NCI-H2029 (cell line): ENCODE measurements around the gene FGD6.
"Not testable (repeated sequence)": the region's sequence is repeated elsewhere in the genome, so short reads cannot be mapped to it uniquely, and the experiment has no call there.

ENCODE experiments used
- DNase-seq: peaks from one replicate; lab custom pipeline; 2025; lab: John Stamatoyannopoulos, UW

Gene FGD6

DNA sequence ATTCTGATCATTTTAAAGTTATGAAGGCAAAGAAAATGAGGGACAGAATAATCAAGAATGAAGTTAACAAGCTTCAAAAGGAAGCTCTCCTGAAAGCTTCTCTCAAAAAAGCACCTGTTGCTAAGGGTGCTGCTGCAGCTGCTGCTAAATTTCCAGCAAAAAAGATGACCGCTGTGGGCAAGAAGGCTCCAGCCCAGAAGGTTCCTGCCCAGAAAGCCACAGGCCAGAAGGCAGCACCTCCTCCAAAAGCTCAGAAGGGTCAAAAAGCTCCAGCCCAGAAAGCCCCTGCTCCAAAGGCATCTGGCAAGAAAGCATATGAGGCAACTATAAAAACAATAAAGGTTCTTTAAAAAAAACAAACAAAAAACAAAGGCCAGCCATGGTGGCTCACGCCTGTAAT is 91.2 kb downstream of the FGD6 start:
- no peak for DNase-seq

DNA sequence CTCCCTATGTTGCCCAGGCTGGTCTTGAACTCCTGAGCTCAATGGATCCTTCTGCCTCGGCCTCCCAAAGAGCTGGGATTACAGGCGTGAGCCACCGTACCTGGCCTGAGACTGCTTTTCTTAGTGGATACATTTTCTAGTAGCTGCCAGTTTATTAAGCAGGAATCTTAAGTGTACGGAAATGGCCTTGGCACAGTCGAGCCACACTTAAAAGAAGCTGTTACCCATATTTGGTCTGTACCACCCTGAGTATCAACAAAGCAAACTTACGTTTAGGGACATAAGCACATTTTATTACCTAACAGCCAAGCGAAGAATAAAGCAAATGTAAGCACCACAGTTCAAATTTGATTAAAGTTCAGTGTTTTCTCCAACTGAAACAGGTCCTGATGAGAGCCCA is 93.2 kb downstream of the FGD6 start:
- DNase-seq = no peak

DNA sequence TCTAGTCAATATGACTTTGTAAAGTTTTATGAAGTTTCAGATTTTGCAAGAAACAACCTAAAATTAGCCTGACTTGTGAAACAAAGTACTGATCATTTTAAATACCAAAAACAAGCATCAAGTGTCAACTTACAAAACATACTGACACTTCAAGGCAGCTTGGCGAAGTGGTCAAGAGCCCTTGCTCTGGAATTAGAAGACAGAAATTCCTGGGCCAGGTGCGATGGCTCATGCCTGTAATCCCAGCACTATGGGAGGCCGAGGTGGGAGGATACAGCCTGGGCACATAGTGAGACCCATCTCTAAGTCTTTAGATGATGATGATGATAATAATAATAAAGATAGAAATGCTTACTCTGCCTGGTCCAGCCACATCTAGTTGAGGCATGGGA is 98.5 kb downstream of the FGD6 start:
- no peak for DNase-seq

DNA sequence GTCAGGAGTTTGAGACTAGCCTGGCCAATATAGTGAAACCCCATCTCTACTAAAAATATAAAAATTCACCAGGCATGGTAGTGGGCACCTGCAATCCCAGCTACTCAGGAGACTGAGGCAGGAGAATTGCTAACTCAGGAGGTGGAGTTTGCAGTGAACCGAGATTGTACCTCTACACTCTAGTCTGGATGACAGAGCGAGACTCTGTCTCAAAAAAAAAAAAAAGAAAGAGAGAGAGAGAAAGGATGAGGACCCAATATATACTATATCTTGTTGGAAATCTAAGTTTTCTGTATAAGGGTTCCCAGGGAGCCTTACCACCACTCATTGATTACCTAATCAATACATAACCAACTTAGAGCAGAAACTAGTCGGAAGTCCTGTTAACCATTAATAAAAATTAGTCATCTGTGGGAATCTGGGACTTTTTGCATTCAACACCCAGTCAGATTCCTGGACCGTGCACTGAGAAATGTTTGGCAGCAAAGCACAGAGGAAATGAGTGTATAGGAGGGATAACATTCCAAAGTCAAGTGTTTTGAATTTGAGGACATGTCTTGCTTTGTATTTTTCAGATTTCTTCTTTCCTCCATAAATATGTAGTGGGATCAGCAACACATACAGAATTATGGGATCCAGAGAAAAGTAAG is 99.0 kb downstream of the FGD6 start:
- DNase-seq = no peak

DNA sequence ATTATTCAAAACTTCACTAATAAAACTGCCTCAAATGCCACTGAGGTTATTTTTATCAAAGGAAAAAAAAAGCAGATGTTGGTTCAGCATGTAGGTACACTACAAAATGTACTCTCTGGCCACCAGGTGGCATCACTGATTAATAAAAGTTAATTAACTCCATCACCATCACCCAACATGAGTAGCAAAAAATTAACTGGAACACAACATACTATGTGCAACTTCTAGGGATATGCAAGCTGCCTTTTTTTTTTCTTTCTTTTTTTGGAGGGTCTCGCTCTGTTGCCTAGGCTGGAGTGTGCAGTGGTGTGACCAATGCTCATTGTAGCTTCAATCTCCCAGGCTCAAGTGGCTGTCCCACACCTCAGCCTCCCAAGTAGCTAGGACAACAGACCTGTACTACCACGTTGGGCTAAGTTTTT is 100.1 kb downstream of the FGD6 start:
- peak; percentile 73 for DNase-seq

DNA sequence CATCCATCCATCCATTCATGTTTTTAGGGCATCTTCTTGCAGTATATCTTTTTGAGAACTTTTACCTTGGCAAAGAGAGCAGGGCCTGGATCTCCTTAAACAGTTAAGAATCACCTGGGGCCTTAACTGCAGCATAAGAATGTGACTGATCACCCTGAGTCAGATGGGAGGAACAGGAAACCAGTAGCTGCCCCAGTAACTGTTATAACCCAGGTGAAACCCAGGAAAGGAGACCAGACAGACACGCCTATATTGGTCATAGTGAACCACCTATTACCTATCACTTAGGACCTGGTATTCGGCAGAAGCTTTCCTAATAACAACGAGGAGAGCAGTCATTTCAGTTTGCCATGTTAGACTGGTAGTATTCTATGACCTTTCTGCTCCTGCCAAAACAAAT is 100.5 kb downstream of the FGD6 start:
- DNase-seq = no peak

DNA sequence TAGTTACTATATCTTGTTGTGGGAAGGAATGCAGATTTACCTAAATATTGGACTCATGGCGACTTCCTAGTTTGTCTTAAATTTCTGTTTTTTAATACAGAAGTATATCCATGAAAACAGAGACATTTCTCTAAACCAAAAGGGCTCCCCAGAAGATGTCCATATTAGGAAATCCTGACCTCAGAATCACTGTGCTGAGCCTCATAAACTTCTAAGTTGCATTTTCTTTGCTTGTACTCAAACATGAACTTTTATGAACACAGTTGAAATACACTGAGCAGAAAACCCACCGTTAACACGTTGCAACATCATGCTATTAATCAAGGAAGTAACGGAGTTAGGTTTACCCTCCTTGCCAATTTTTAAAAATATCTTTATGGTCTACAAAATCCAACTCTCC is 100.9 kb downstream of the FGD6 start:
- no peak for DNase-seq

DNA sequence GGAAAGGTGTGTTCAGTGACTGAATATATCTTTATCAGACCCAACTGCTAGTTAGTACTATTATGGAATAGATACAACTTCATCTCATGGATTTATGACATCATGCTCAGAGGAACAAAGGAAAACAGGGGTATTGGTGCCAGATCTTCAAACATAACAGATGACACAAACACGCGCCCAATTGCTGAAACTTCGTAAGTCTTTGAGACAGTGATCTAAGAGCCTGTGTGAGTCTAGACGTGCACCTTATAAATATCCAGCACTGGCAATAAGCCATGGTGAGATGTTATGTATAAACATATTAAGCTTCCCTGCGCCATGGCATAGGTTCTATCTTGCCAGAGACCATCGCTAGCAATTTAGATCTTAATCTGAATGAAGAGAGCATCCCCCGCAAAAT is 101.6 kb downstream of the FGD6 start:
- no peak for DNase-seq

DNA sequence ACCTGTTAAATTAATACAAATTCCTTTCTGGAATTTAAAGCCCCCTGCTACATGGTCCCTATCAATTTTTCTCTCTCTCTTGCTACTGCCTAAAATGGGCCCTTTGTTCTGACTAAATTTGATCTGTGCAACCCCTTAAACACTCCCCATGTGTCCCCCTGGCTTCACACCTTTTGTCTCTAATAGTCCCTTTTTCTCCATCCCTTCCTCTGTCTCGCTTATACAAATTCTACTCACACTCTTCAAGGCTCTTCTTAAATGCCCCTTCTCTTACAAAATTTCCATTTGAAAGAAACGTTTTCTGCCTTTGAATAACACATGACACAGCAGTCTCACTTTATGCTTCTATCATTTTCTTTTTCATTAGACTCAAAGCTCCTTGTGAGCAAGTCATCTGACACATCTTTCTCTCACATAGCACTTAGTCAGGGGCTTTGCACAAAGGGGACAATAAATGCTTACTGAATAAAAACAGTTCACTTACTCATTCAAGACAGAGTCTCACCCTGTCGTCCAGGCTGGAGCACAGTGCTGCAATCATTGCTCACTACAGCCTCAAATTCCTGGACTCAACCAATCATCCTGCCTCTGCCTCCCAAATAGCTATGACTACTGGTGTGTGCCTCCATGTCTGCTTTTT is 102.4 kb downstream of the FGD6 start:
- DNase-seq = no peak

DNA sequence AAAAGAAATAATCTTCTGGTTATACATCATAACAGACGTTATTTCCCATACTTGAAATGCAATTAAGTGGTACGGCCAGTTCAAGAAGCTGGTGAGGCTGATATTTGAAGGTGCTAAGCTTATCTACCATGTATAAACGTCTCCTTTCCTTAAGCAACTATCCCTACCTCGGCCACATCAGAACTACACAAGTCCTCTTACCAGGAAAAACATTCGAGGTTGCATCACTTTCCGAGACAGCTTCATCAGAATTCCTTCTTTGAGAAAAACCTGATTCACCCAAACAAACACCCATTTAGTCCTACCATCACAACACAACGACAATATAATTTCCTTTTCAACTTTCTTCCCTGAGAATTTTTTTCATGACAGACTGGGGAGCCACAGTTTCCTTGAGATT is 109.9 kb downstream of the FGD6 start:
- DNase-seq = no peak

DNA sequence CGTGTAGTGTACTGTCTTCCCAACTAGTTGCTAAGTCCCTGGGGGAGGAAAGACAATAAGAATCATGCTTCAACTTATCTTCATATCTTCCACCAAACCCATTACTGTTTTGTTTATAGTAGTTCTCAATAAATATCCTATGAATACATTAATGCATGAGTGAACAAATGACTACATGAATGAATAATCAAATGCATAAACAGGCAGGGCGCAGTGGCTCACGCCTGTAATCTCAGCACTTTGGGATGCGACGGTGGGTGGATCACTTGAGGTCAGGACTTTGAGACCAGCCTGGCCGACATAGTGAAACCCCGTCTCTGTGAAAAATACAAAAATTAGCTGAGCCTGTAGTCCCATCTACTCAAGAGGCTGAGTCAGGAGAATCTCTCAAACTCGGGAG is 111.7 kb downstream of the FGD6 start:
- no peak for DNase-seq

DNA sequence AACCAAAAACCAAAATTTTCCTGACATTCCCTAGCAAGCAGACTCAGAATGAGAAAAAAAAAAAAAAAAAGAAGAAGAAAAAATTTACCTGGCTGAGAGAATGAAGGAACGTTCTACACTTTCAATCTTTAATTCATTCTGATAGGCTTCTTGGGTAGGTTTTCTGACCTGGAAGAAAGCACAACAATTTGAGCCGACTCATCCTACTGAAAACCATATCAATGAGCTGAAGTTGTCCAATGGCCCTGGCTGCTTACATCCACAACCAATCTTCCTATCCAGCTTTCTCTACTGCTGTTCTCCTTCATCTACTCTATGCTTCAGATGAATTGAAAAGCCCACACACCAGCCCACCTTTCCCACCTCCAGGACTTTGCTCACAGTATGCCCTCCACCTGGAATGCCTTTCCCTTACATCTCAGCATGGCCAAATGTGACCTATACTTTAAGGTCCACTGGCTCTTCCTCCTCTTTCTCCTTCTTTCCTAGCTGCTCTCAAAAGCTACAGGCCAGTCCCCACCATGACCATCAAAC is 112.3 kb downstream of the FGD6 start:
- no peak for DNase-seq

DNA sequence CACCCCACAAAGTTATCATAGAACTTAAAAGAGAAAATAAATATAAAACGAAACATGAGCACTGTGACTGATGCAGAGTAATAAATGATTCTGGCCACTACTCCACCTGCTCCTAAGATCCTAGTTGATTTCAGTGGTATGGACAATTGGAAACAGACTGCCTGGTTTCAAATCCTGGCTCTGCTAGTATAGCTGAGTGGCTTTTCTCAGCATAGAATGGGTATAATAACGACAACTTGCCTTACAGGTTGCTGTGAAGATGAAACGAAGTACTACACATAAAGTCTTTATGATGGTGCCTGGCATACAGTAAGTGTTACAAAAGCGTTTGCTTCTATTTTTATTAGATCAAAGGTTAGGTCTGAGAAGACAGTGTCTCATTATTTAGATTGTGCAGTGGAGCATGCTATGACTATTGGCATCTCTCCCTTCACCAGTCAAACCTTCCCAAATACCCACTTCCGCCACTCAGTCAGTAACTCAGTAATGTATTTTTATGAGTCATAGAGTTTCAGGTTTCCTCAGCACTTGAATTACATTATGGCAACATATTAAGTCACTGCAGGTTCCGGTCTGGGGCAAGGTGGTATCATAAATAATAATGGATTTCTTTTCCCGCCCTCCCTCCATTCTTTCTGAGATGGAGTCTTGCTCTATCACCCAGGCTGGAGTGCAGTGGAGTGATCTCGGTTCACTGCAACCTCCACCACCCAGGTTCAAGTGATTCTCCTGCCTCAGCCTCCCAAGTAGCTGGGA is 114.2 kb downstream of the FGD6 start:
- peak; percentile 94 for DNase-seq

DNA sequence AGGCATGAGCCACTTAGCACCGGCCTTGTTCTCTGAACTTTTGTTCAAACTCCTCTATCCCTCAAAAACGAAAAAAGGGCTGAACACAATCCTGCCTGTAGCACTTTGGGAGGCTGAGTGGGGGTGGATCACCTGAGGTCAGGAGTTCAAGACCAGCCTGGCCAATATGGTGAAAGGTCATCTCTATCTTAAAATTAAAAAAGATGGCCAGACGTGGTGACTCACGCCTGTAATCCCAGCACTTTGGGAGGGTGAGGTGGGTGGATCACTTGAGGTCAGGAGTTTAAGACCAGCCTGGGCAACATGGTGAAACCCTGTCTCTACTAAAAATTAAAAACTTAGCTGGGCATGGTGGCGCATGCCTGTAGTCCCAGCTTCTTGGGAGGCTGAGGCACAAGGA is 115.3 kb downstream of the FGD6 start:
- DNase-seq = not testable (repeated sequence)

DNA sequence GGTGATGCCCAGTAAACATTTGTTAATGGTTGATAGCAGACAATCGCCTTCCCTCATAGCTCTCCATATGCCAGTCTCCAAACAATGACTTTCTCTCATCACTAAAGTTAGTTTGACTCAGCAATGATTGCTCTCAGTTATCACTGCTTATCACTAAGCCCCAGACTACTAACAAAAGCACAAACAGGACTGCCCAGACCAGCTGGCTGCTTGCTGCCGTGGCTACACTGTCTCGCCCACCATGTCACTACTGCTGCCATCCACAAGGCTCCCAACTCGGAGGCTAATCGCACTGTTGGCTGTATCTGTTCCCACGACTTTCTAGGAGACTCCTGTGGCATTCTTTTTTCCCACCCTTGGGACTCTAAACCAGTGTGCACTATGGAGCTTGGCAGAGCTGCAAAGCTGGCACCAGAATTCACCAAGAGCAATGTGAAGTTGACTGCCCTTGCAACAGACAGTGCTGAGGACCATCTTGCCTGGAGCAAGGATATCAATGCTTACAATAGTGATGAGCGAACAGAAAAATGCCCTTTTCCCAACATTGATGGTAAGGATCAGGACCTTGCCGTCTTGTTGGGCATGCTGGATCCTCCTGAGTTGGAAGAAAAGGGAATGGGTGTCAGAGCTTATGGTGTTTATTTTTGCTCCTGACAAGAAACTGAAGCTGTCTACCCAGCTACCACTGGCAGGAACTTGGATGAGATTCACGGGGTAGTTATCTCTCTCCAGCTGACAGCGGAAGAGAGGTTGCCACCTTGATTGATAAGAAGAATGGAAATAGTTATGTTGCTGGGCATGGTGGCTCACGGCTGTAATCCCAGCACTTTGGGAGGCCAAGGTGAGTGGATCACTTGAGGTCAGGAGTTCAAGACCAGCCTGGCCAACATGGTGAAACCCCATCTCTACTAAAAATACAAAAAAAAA is 116.7 kb downstream of the FGD6 start:
- no peak for DNase-seq

DNA sequence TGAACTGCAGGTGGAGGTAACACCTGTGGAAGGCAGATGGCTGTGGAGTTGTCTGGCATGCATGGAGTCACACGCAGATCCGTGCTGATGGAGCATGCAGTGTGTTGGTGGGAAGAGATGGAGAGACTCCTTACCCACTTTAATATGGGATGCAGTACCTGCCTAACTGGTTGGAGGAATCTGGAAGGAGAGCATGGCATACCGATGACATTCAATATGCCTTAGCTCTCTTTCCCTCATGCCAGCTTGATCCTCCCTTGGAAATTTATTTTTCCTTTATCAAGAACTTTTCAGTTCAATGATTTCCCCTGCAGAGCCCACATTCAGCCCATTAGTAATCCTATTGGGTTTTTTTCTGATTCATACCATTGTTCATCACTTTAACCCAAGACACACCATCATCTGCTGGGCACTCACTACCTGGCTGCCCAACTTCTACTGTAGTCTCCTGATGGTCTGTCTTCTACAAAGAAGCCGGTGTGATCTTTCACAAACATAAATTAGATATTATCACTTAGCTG is 117.9 kb downstream of the FGD6 start:
- no peak for DNase-seq

DNA sequence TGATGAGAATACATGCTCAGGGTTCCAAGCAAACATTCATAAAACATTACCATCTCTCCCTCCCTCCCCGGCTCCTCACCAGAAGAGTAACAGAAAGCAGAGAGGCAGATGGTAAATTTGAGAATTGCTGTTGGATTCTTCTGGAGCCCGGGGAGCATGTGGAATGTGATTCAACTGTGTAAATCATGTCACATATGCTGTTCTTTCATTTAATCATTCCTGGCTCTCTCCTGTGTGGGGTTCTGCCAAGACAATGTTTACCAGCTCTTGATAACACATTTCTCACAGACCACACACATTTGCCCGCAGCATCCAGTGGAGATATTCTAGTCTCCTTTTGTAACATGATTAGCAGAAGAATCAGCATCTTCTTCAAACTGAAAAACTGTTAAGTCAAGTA is 120.4 kb downstream of the FGD6 start:
- DNase-seq = peak; percentile 60

DNA sequence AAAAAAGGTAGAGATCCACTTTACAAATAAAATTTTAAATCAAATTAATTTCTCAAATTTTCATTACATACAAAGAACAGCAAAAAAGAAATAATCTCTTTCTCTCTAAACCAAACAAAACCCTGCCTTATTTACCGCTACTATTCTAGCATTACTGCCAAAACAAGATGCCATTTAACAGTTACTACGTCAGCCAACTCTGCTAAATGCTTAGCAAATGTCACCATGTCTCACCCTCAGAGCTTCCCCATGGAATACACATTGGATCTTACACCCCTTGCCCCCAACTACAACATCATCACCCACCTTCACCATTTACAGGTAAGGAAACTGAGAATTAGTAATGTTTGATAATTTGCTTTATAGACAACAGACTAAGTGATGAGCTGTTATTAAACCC is 120.9 kb downstream of the FGD6 start:
- DNase-seq = no peak

DNA sequence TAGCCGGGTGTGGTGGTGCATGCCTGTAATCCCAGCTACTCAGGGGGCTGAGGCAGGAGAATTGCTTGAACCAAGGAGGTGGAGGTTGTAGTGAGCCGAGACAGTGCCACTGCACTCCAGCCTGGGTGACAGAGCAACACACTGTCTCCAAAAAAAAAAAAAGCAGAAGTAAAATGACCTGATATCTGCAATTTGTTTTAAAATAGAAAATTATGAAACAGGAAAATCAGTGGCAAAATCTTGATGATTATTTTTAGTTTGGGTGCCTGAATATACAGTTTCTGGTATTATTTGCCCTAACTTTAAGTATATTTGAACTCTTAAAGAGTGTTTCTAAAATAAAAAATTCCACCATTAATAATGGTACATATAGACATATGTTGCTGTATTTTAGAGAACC is 121.4 kb downstream of the FGD6 start:
- DNase-seq = not testable (repeated sequence)

DNA sequence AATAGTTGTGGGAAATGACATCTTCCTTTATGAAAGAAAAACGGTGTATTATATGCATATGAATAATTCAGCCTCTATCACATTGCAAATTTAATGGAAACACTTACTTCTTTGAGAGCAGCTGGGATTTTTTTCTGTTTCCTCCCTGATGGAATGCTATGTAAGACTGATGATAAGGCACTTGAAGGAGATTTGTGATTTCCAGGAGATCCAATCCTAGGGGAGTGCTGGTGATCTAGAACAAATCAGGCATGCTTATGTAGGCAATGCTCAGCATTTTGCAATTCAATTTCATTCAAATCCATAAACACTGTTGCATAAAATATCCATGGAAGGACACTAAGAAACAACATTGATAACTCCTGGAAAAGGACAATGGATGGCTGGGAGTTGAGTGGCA is 127.8 kb downstream of the FGD6 start:
- no peak for DNase-seq

DNA sequence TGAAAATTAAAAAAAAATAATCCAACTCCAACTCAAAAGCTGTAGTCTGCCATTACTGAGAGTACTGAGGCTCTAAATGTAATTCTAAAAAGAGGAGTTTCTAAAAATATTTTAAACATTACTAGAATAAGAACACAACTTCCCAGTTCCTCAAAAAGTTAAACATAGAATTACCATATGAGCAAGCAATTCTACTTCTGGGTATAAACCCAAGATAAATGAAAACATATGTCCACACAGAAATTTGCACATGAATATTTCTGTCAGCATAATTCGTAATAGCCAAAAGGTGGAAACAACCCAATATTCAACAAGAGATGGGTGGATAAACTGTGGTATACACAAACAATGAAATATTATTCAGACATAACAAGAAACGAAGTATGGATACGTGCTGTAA is 128.9 kb downstream of the FGD6 start:
- no peak for DNase-seq

DNA sequence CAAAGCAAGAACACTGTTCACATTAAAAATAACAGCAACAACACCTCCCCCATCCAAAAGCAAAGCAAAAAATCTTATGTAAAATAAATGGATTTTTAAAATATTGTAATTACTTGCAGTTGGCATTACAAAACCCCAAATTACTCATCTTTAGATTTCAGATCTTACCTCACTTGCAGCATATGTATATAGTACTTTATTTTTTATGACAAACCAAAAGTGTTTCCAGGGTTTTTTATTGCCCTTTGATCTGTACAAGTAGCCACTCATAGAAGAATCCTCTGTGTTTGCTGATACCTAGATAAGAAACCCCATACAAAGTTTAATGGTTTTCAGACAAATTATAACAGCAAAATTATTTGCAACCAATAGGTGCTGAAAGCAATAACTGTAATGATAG is 131.7 kb downstream of the FGD6 start:
- DNase-seq = no peak
